Activated gamma-delta T cell treated with anti-CD3 and anti-CD28 coated beads, Interleukin-2, amount 50 U/mL, for 16 hours (primary cell): ENCODE data around the gene PLA2G4F.

Experiments used
- DNase-seq: peaks from one replicate; pipeline ENCODE4 v3.0.0-alpha.2; 2020; ENCODE audit warnings: low read depth

Gene PLA2G4F, protein sequence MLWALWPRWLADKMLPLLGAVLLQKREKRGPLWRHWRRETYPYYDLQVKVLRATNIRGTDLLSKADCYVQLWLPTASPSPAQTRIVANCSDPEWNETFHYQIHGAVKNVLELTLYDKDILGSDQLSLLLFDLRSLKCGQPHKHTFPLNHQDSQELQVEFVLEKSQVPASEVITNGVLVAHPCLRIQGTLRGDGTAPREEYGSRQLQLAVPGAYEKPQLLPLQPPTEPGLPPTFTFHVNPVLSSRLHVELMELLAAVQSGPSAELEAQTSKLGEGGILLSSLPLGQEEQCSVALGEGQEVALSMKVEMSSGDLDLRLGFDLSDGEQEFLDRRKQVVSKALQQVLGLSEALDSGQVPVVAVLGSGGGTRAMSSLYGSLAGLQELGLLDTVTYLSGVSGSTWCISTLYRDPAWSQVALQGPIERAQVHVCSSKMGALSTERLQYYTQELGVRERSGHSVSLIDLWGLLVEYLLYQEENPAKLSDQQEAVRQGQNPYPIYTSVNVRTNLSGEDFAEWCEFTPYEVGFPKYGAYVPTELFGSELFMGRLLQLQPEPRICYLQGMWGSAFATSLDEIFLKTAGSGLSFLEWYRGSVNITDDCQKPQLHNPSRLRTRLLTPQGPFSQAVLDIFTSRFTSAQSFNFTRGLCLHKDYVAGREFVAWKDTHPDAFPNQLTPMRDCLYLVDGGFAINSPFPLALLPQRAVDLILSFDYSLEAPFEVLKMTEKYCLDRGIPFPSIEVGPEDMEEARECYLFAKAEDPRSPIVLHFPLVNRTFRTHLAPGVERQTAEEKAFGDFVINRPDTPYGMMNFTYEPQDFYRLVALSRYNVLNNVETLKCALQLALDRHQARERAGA

DNA sequence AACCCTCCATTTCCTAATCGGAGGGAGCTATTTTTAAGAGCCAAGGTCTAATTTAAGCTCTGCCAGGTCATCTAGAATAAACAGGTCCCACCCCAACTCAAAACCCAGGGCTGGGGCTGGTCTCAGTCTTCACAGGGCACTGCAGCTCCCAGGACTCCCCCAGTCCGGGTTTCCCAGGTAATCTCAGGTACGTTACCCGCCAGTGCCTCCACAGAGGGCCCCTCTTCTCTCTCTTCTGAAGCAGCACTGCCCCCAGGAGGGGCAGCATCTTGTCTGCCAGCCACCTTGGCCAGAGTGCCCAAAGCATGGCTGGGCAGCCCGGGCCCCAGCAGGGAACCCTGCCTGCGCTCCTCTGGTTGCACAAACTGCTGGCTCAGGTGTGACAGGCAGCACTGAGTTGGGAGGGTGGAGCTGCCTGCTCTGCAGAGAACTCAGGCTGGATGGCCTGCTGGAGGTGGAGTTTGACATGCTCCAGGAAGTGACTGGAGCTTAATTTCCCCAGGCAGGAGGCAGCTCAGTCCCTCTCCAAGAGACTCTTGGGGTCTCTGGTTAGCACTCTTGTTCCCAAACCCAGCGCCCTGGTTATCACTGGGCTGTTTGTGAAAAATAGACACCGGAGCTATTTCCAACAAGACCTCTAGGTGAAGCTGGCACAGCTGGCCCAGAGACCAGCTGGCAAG, at the start of gene PLA2G4F:
TSS of gene PLA2G4F (minus strand) at position 394 of the 680 bp plus-strand sequence. CDS start at position 307, 87 bp downstream.
- no peak for DNase-seq

DNA sequence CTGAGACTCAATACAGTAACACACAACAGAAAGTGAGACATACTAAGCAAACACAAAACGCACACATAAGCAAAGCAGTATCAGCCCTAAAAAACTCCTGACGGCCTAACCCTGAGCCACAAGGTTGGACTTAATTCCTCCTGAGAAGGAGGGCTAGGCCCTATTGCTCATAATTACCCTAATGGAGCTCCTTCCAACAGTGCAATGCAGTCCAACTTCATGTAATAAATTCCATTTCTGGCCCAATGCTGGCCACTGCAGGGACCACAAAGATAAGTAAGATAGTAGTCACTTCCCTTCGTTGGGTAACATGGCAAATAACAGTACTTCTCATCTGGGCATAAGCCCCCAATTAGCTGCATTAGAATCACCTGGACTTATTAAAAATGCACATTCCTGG, 47.5 kb upstream of the PLA2G4F start:
- DNase-seq, result no peak

DNA sequence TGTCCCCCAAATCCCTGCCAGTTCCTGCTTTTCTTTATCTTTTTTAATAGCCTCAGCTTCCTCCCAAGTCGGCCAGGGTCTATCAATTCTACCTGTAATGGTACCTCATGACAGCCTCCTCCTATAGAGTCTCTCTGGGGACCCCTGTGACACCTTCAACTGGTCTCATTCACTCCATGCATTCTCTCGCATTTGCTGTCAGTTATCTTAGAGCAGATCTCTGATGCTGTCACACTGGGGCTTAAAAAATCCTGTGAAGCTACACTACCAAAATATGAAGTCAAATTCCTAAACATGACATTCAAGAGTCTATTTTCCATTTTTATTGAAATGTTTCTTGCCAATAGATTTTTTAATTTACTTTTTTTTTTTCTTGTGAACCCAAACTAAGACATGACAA, 46.2 kb upstream of the PLA2G4F start:
- DNase-seq, result no peak

GRCh38 chr15:42201801-42202200, 45.4 kb upstream of the PLA2G4F start:
- no peak for DNase-seq

- DNase-seq, result no peak
Observed at GRCh38 chr15:42199126-42199525, 42.7 kb upstream of the PLA2G4F start.

DNA sequence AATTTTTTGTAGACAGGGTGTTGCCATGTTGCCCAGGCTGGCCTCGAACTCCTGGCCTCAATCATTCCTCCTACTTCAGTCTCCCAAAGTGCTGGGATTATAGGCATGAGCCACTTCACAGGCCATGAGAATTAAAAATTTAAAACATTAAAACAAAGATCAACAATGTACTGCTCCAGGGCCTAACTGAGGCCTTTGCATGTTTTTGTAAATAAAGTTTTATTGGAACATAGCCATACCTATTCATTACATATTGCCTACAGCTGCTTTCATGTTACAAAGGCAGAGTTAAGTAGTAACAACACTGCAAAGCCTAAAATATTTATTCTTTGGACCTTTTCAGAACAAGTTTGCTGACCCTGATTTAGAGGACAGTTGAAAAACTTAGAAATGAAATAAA, 42.1 kb upstream of the PLA2G4F start:
- DNase-seq, result no peak

- no peak for DNase-seq
Observed at GRCh38 chr15:42194513-42194912, 38.1 kb upstream of the PLA2G4F start.

DNA sequence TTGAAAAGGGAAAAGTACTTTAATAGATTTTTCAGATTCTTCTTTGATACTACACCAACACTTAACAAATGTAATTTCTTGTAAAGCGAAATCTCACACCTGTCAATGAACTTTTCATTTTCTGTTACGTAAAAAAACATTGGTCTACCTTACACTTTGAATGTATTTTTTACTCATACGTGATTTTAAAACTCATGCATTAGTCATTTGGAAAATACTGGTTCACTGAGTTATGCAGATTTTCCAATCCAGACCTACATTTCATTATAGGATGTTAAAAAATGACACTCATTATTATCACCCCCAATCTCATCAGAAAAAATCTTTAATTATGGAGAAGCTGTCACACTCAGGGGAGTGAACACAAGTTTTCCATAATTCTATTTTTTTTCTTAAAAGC, 36.9 kb upstream of the PLA2G4F start:
- no peak for DNase-seq

GRCh38 chr15:42191610-42192346, 35.3 kb upstream of the PLA2G4F start:
- no peak for DNase-seq

DNA sequence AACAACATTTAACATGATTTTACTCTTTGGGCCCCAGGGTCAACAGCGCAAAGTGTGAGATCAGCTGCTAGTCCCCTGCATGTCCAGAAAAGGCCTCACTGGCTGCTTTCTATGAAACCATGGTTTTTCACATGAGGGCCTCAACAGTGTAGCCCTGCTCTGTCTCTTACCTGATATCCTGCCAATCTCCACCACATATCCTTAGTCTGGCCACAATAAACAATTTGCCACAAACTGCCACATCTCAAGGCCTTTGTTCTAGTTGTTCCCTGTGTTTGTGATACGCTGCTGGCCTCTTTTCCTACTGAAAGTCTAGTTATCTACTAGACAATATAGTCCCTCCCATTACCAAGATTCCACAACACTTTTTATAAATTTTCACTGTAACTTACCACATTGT, 33.9 kb upstream of the PLA2G4F start:
- no peak for DNase-seq

- no peak for DNase-seq
Observed at GRCh38 chr15:42185801-42186200, 29.4 kb upstream of the PLA2G4F start.

DNA sequence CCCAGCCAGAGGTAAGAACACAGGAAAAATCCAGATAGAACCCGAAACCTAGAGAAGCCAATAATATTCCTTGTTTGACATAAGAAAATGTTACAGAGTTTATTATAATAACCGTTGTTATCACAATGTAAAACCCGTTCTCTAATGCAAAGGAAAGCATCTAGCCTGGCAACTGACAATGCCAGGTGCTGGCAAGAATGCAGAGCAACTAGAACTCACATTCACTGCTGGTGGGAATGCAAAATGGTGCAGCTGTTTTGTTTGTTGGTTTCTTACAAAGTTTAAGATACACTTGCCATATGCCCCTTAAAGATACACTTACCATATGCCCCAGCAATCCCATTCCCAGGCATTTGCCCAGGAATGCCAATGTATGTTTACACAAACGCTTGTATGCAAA, 28.3 kb upstream of the PLA2G4F start:
- DNase-seq, result no peak

GRCh38 chr15:42184296-42184695, 27.9 kb upstream of the PLA2G4F start:
- DNase-seq, result no peak

- DNase-seq, result no peak
Observed at GRCh38 chr15:42182961-42183360, 26.5 kb upstream of the PLA2G4F start.

DNA sequence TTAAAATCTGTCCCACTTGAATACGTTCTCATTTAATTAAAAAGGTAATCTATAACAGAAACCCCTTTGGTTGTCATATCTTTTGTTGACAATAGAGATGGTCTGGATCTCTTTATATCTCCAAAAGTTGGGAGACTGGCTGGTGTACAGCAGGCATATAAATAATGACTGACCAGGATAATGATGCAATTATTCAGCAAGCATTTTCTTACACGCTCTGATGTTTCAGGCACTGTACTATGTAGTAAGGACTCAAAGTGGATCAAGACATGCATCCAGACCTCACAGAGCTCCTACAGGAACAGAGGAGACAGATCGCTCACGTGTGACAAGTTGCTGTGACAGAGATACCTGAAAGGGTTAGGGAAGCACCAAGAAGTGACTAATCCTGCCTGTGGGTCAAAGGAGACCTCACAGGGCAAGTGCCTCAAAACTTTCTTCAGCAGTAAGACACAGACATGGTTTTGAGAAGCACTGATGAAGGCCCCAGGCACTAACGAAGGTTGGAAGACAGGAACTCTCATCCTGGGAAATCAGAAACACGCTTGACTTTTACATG, 26.0 kb upstream of the PLA2G4F start:
- no peak for DNase-seq

DNA sequence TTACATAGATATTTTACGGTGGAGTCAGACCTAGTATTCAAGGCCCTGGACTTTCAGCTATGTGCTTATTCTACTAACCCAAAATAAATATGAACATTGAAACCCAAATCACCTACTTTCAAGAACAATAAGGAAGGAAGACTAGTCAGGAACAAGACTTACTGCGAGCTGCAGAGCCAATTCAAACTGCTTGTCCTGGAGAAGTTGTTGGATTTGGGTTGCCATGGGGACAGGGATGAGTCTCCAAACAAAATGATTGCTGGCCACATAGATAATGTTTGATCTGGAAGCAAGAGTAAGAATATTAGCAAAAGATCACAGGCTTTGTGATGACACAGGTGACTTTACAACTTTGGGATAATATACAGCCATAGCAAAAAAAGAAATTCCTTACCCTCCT, 21.6 kb upstream of the PLA2G4F start:
- no peak for DNase-seq

DNA sequence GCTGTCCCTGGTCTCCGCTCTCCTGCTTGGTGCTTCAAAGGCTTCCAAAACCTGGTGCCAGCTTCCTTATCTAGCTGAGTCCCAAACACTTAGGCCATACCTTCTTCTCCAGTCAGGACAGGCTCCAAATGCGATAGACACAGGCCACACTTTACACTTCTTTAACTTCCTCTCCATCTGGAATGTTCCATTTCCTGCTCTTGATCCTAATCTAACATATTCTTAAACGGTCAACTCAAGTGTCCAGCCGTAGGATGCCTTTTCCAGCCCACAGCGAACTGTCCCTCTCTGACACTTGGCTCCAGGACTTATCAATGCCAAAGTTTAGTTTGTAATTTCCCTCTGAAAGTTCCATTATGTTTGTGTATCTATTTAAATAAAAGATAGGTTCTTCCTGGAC, 19.2 kb upstream of the PLA2G4F start:
- DNase-seq, result no peak

DNA sequence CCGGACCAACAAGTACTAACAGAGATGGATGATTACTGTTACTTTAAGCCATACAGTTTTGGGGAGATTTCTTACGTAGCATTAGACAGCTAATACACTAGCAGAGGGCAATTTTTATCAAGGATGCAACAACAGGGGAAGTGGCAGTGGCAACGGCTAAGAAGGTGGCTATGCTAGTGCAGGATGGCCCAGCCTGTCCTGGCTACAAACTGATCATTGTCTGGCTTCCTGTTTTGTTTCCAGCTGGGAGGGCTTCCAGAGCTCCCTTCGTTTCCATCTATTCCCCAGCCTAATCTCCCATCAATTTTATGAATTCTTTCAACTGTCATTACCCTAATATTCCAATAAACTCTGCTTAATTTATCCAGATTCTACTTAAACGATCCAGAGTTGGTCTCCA, 16.0 kb upstream of the PLA2G4F start:
- no peak for DNase-seq

- no peak for DNase-seq
Observed at GRCh38 chr15:42171795-42172194, 15.4 kb upstream of the PLA2G4F start.

- DNase-seq, result no peak
Observed at GRCh38 chr15:42171122-42171521, 14.7 kb upstream of the PLA2G4F start.

GRCh38 chr15:42166225-42166940, 9.9 kb upstream of the PLA2G4F start:
- no peak for DNase-seq
